Neural cell (in vitro differentiated cells): ENCODE measurements around the gene DSCAML1.

Source experiments
- EZH2 ChIP-seq: fragments of 200-600, 300-800 bp; shearing (Covaris generic), sonication (generic); IDR thresholded peaks from 2 replicates; pipeline ENCODE4 v1.6.1; 2014; ENCODE audit warnings: antibody characterized with exemption, low read length, borderline replicate concordance, mild to moderate bottlenecking; ENCODE audit not compliant: insufficient read depth, poor library complexity, severe bottlenecking
- MXI1 ChIP-seq: fragments of 450-650 bp; conservative IDR thresholded peaks from 2 replicates; pipeline ENCODE4 v1.6.1; 2014; ENCODE audit warnings: antibody characterized with exemption, mild to moderate bottlenecking; ENCODE audit not compliant: poor library complexity, severe bottlenecking
- SMC3 ChIP-seq: fragments of 450-650 bp; conservative IDR thresholded peaks from 2 replicates; pipeline ENCODE4 v1.6.1; 2014; ENCODE audit warnings: antibody characterized with exemption, mild to moderate bottlenecking, moderate library complexity; ENCODE audit not compliant: poor library complexity
- TF ChIP-seq, protein P1 (sequence below): fragments of 450-650 bp; IDR thresholded peaks from 2 replicates; pipeline ENCODE4 v1.5.1; 2014; ENCODE audit warnings: antibody characterized with exemption, mild to moderate bottlenecking, moderate library complexity; ENCODE audit not compliant: poor library complexity, severe bottlenecking

DNA sequence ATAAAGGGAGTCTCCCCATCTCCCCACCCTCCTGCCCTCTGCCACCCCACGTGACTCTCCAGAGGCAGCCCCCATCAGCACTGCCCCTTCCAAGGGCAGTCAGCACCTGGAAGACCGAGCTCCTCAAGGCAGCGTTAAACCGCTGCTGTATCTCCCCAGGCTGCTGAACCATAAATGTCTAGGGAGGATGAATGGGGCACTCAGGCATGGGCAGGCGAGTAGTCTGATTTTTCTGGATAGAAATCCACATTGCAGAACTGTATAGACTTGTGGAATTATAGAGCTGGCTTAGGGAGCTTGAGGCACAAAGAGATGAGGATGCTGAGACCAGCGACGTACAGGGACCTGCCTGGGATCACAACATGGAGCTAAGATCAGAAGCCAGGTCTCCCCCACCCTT, 269.7 kb downstream of the DSCAML1 start:
- TF ChIP-seq SMC3 (no peak), EZH2 (no peak), MXI1 (no peak)
- TF ChIP-seq, protein P1, sequence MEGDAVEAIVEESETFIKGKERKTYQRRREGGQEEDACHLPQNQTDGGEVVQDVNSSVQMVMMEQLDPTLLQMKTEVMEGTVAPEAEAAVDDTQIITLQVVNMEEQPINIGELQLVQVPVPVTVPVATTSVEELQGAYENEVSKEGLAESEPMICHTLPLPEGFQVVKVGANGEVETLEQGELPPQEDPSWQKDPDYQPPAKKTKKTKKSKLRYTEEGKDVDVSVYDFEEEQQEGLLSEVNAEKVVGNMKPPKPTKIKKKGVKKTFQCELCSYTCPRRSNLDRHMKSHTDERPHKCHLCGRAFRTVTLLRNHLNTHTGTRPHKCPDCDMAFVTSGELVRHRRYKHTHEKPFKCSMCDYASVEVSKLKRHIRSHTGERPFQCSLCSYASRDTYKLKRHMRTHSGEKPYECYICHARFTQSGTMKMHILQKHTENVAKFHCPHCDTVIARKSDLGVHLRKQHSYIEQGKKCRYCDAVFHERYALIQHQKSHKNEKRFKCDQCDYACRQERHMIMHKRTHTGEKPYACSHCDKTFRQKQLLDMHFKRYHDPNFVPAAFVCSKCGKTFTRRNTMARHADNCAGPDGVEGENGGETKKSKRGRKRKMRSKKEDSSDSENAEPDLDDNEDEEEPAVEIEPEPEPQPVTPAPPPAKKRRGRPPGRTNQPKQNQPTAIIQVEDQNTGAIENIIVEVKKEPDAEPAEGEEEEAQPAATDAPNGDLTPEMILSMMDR, result no peak
